ENCODE results near the gene GPR84.

Gene GPR84

GRCh38 chr12:54373649-54374561 is 9.6 kb upstream of the GPR84 start:
- peak; percentile 43 for DNase-seq (ENCODE audit: low read depth)

DNA sequence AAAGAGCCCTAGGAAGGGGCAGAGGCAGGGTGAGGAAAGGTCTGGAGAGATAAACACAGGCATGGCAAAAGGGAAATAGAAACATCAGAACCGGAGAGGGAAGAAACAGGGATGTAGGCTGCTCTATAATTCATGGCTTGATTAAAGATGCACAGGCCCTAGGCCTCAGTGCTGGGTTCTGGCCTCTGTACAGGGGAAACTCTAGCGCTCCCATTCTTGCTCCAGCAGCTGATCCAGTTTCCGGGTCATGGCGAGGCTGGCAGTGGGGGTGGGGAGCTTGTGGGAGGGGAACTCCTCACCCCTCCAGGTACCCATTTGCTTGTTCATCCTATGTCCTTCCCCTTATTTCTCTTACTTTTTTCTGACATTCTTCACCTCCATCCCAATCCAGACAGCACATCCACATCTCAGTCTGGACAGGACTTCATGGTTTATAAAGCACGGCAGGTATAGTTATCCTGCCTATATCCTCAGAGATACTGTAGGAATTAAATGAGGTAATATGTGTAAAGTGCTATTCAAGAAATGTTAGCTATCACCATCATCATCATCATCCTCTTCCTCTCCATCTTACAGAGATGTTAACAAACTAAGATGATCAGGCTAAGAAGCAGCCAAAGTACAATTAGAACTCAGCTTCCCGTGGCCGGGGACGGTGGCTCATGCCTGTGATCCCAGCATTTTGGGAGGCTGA is 8.0 kb upstream of the GPR84 start:
- DNase-seq (ENCODE audit: low read depth) = no peak

GRCh38 chr12:54371328-54372112 is 7.2 kb upstream of the GPR84 start:
- no peak for DNase-seq (ENCODE audit: low read depth)

- peak; percentile 91 for DNase-seq (ENCODE audit: low read depth)
Measured at GRCh38 chr12:54370171-54370730, 6.0 kb upstream of the GPR84 start.

- peak; percentile 20 for DNase-seq (ENCODE audit: low read depth)
Measured at GRCh38 chr12:54369597-54370131, 5.4 kb upstream of the GPR84 start.

- peak; percentile 93 for DNase-seq (ENCODE audit: low read depth)
Measured at GRCh38 chr12:54368709-54369596, 4.7 kb upstream of the GPR84 start.

DNA sequence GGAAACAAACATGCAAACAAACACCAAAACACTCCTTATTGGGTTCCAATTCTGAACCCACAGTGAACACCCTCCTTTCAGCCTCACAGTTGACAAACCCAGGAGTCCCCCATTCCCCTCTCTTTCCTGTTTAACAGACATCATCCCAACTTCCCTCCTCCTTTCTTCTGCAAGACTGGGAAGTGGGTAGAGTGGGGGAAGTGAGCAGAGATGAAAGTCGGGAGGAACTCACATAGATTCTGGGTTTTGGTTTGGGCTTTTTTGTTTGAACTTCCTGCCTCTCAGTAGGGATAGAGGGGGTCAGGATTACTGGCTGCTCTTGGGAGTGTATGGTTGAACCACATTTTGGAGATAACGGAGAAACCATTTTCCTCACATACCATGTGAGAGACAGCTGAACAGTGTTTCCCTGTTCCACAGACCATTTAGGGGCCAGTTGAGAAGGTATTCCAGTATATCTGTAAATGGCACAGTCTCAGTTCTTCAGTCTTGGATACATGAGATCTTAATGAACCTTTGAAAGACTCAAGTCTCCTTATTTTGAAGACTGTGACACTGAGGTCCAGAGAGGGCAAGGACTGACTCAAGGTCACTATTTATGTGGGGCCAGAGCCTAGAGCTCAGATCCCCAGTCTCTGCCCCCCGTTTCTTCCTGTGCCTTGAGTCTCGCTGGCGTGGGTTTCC is 3.9 kb upstream of the GPR84 start:
- no peak for DNase-seq (ENCODE audit: low read depth)

DNA sequence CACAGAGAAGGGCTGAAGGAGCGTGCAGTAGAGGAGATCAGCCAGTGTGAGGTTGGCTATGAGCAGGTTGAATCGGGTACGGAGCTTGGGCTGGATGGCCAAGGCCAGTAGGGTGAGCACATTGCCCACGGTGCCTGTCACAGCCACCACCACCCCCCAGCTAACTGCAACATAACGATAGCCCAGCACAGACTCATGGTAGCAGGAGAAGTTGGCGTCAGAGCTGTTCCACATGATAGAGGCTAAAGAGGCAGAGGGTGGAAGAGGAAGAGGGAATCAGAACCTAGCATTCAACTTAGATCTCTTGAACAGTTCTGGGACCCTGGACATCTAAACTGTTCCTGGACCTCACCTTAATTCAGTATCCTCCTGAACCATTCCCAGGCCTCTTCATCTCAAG is 668 bp downstream of the GPR84 start:
- no peak for DNase-seq (ENCODE audit: low read depth)

GRCh38 chr12:54363047-54363446 is 1.2 kb downstream of the GPR84 start:
- DNase-seq (ENCODE audit: low read depth) = no peak

GRCh38 chr12:54360717-54361456 is 3.4 kb downstream of the GPR84 start:
- peak; percentile 84 for DNase-seq (ENCODE audit: low read depth)

DNA sequence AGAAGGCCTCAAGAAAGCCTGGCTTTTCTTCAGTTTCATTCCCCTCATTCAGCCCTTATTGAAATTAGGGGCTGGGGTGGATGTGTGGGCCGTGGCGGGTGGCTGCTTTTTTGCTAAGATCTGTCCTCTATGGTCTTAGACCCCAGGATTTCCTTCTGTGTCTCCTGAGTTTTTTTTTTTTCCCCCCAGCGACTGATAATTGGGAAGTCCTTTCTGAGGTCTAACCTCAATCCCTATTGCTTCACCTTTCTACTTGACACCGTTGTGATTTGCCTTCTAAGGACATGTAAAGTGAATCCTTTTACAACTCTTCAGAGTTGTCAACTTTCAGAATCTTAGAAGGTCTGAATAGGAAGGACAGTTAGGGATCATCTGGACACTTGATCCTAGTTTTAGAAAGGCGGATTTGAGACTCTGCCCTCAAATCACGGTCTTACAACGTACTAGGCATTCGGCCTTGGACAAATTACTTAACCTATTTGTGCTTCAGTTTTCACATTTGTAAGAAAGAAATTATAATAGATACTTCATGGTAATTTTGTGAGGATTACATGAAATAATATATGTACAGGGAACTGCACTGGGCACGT is 4.4 kb downstream of the GPR84 start:
- peak; percentile 27 for DNase-seq (ENCODE audit: low read depth)

DNA sequence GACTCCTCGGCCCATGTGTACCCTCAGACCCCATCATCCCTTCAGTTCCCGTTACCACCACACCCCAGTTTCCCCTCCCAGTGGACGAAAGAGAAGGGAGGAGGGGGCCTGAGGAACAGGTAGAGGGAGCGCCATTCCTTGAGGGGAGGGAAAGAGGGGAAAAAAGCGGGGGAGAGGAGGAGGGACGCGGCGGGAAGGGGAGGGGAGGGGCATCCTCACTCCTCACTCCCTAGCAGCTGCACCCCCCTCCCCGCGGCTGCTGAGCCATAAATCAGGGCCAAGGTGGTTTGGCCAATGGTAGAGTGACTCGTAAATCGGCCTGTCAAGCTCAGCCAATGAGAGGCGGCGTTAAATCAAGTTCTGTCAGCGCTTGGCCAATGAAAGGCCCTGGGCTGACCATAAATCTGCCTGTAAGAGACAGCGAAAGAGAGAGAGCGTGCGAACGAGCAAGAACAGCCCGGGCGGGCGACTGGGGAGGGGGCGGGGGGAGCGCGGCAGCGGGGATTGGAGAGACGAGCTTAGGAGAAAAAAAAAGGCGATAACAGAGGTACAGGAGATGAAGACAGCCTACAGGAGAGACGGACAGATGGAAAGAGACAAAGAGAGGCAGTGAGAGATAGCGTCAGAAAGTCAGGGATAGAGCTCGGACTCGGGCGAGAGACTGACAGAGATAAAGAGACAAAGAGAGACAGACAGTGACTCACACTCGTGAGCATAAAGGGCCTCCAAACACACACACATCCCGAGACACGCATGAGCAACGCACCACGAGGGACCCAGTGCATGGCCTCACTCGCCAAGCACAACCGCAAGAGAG is 5.1 kb downstream of the GPR84 start:
- DNase-seq (ENCODE audit: low read depth) = peak; percentile 99

DNA sequence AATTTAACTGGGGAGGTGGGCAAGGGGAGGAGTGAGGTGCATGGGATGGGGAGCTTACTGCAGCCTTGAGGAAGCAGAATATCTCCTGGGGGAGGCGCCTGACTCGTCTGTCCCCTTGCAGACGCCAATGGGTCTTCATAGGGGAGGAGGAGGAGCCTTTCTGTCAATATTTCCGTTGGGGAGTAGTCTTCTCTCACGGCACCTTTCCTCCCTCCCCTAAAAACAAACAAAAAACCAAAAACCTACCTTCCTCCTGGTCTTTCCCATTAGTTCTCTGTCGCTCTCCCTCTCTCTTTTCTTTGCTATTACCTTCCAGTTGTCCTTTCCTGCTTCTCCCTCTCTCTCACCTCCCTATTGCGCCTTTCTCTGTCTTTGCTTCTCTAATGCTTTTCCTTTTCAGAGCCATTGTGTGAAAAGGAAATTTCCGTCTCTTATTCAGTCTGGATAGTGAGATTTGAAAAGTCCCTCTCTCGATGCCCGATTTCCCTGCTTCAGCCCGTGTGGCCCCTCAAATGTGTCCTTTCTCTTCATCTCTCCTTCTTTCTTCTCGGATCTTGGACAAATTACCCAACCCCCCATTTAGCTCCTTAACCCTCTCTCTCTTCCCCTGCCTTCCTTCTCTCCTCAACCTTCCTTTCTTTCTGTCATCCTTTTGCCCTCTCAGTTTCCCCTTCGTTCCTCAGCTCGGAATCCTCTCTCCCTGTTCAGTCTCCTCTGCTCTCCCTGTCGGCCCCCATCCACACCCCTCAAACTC is 5.9 kb downstream of the GPR84 start:
- peak; percentile 48 for DNase-seq (ENCODE audit: low read depth)

- no peak for DNase-seq (ENCODE audit: low read depth)
Measured at GRCh38 chr12:54357506-54358190, 6.6 kb downstream of the GPR84 start.

DNA sequence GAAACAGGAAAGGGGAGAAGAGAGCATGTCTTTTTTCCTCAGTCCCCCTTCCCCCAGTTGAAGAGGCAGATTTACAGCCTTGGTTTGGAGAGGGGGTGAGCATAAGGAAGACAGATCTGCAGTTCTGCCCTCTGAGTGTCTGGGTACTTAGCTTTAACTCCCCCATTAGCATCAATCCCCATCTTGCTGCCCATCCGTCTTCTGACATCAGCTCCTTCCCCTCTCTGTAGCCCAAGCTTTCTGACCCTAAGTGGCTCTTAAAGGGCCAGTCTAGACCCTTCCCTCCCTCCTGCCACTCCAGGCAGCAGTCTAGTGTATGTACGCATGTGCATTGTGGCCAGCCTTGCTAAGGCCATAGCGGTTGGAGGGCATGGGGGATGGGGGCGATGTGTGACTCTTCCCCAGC is 7.3 kb downstream of the GPR84 start:
- no peak for DNase-seq (ENCODE audit: low read depth)

DNA sequence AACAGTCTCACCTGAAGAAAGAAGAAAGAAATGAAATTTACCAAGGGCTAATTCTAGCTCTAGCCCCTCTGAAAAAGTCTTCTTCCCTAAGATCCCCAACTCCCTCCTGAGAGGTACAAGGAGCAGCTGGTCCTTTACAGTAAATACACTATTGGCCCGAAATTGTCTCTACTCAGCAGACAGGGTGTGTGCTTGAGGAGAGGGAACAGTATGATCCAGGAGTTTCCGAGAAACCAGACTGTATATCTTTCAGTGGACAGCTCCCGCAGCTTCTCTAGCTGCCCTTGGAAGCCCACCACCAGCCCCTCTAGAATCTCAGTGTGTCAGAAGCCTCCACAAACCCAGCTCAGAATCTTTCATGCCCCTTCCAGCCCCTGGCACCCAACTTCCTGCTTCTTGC is 8.1 kb downstream of the GPR84 start:
- DNase-seq (ENCODE audit: low read depth) = no peak

Measured in ELR (cell line).